Omental fat pad (tissue), 4 donors: Measurements from ENCODE around the gene PLCG2. TPM values are rescaled to one million over a fixed set of nuclear protein-coding genes. Genes with fewer than 3 reads are reported as not detected.

Experiments
- ATAC-seq: fragments of 150-250 bp; one replicate; pipeline ENCODE4 v1.9.1; 2016; ENCODE audit warnings: mild to moderate bottlenecking, moderate library complexity; ENCODE audit not compliant: low FRiP score
- DNase-seq: peaks from one replicate; pipeline ENCODE4 v3.0.0-alpha.2; 2019; ENCODE audit warnings: low spot score
- CTCF ChIP-seq, 3 donors: fragments of 450-650 bp; IDR thresholded peaks; one replicate each; pipeline ENCODE4 v1.5.1; 2016 to 2017; ENCODE audit warnings: antibody characterized with exemption in 3 of 3, mild to moderate bottlenecking in 3 of 3, moderate library complexity in 2 of 3
- total RNA-seq, 4 donors: library from RNA; depleted of rRNA; stranded (reverse); fragments of >200 nt; gene quantifications; one replicate each; pipeline ENCODE4 v1.1.0, GENCODE V29; 2016

The PLCG2 gene
- total RNA-seq, 4 donors from 2014 or later: 8.3 to 59.6 (median 19.9) TPM

DNA sequence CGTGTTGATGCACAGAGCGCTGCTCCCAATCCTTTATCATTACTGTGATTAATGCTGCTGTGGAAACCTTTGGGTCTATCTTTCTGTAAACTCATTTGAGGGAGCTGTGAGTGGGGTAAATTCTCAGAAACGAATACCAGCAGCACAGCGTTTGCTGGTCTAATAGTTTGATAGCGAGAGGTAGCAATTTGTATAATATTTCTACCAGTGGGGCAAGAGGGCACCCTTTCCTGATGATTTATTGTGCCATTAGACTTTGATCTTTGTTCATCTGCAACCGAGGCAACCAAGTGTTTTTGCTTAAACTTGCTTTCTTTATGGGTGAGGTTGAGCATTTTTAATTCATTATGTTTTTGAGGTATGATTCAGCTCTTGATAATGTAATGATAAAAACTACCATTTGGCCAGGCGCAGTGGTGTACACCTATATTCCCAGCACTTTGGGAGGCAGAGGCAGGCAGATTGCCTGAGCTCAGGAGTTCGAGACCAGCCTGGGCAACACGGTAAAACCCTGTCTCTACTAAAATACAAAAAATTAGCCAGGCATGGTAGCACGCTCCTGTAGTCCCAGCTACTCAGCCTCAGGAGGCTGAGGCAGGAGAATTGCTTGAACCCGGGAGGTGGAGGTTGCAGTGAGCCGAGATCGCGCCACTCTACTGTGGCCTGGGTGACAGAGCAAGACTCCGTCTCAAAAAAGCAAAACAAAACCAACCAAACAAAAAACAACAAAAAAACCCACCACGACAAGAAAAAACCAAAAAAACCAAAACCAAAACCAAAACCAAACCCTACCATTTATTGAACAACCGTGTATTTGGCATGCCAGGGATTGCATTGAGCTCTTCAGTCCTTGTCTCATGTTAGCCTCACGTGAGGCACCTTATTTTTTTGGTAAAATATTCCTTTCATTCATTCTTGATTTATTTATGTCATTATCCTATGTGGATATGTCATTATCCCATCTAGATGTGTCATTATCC, 81.5 kb downstream of the PLCG2 start:
- no peak for DNase-seq
- no peak for TF ChIP-seq CTCF (IDR thresholded peaks at IDR 0.05)
- no peak for ATAC-seq

GRCh38 chr16:81861503-81861902, 82.4 kb downstream of the PLCG2 start:
- ATAC-seq (peak; percentile 49), DNase-seq (no peak)
- no peak for TF ChIP-seq CTCF (IDR thresholded peaks at IDR 0.05)

DNA sequence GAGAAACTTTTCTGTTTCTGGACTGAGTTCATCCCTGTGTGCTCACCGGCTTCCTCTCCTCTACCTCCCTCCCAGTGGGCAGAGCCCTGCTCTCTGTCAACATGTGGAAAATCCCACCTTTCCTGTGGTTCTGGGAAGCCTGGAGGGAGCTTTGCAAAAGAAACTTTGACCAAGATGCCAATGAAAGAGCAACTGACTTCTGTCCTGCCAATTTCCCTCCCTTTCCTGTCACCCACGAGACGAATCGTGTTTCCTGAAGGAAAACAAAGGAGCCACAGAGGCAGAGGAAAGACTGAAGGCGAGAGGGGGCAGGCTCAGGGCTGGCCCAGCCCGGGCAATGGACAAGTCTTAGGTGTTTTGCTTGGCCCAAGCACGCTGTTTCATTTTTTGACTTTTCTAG, 82.8 kb downstream of the PLCG2 start:
- DNase-seq (no peak), ATAC-seq (peak; percentile 62)
- TF ChIP-seq CTCF (IDR thresholded peaks at IDR 0.05): no peak

DNA sequence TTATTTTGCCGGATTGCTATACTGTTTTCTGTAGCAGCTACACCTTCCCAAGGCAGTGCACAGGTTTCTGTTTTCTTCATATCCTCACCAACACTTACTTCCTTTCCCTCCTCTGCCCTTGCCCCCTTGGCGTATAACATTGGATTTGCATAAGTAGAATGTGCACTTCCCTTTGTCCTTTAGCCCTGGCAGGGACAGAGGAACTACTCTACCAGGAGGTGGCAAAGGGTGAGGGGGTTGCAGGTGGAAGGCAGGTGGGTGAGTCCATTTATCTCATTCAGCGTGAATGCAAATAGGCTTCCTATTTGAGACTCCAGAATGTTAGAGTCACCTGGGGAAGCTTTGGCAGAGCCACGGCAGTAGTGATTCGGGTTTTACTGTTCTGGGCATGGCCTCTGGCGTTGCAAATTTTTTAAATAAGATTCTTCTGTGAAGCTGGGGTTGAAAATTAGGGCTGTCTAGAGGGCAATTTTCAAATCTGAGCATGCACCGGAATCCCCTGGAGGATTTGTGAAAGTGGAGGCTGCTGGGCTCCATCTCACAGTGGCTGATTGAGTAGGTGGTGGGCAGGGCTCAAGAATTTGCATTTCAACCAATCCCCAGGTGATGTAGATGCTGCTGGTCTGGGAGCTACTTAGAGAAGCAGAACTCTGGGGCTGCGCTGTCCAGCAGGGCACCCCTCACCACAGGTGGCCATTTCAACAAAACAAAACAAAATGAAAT, 84.7 kb downstream of the PLCG2 start:
- no peak for DNase-seq
- no peak for TF ChIP-seq CTCF (IDR thresholded peaks at IDR 0.05)
- no peak for ATAC-seq

DNA sequence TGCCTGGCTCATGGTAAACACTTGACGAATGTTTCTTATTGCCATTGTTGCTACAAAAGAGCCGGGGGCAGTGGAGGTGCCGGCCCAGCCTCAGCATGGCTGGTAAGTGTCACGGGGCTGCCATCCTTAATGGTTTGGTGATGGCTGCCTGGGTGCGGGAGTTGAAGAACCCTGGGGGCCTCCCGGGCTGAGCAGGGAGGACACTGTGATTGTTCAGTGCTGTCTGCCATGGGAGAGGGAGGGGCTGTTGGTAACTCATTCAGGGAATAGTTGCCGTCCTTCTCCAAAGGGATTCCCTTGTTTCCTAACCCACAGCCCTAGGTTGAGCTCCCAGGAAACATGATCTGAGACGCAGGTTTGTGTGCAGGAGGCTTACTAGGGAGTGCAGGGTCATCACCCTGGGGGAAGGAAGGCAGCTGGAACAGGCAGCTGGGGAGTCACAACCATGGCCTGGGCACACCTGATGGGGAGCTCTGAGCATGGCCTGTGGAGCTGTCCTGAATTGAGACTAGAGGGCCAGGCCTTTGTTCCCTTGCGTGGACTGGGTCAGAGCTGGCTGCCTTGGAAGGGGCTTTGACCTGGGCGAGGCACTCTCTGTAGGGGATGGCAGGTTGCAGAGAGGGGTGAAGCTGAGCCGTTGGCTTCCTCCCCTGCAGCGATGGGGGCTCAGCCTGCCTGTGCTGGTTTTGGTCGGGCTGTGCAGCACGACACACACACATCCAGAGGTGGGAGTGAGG, 85.7 kb downstream of the PLCG2 start:
- no peak for DNase-seq
- ATAC-seq: no peak
- no peak for TF ChIP-seq CTCF (IDR thresholded peaks at IDR 0.05)

DNA sequence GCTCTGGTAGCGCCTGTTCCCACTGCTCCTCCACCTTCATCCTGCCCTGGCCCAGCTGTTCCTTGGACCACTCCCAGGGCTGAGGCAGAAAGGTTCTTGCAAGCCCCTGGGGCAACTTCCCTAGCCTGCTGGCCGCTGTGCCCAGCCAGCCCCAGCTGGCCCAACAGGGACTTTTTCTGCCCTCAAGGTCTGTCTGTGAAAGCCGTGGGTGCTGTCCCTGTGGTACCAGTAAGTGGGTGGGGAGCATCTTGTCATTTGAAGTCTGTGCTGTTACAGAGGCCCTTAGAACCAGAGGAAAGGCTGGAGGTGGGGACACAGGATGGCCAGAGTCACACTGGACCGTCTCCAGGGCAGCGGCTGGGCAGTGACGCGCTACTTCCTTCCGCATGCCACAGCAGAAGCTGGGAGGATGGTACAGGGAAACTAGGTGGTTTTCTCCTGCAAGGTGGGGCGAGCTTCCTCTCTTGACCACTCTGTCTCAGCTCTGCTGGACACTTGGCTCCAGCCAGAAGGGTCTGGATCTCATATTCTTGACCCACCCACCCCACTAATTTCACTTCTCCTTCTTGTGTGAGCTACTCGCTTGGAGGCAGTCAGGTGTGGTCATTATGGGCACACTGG, 87.8 kb downstream of the PLCG2 start:
- DNase-seq (no peak), ATAC-seq (peak; percentile 74)
- TF ChIP-seq CTCF (IDR thresholded peaks at IDR 0.05): no peak
